Stimulated activated CD8-positive, alpha-beta memory T cell treated with anti-CD3 and anti-CD28 coated beads, Interleukin-12 subunit alpha, Interleukin-12 subunit beta, amount 100 ng/mL, for 1 hour (primary cell): Measurements from ENCODE around the gene SLC12A3.

Experiments used
- DNase-seq: peaks from one replicate; pipeline ENCODE4 v3.0.0-alpha.2; 2020; ENCODE audit warnings: low read depth

SLC12A3 gene, protein sequence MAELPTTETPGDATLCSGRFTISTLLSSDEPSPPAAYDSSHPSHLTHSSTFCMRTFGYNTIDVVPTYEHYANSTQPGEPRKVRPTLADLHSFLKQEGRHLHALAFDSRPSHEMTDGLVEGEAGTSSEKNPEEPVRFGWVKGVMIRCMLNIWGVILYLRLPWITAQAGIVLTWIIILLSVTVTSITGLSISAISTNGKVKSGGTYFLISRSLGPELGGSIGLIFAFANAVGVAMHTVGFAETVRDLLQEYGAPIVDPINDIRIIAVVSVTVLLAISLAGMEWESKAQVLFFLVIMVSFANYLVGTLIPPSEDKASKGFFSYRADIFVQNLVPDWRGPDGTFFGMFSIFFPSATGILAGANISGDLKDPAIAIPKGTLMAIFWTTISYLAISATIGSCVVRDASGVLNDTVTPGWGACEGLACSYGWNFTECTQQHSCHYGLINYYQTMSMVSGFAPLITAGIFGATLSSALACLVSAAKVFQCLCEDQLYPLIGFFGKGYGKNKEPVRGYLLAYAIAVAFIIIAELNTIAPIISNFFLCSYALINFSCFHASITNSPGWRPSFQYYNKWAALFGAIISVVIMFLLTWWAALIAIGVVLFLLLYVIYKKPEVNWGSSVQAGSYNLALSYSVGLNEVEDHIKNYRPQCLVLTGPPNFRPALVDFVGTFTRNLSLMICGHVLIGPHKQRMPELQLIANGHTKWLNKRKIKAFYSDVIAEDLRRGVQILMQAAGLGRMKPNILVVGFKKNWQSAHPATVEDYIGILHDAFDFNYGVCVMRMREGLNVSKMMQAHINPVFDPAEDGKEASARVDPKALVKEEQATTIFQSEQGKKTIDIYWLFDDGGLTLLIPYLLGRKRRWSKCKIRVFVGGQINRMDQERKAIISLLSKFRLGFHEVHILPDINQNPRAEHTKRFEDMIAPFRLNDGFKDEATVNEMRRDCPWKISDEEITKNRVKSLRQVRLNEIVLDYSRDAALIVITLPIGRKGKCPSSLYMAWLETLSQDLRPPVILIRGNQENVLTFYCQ

DNA sequence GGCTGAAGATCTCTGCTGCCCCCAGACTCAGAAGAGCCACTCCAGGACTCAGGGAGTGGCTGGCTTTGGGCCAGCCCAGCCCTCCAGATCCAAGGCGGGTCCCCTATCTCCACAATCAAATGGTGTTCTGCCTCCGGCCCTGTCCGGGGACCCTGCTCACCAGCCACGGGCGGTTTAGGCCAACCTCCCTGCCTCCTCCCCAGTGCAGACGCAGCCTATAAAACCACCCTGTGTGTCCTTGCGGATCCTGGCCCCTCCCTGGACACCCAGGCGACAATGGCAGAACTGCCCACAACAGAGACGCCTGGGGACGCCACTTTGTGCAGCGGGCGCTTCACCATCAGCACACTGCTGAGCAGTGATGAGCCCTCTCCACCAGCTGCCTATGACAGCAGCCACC, at the start of gene SLC12A3:
Gene SLC12A3 (plus strand): TSS at position 248 of the 400 bp plus-strand sequence. CDS start 29 bp downstream, at position 277.
- DNase-seq = no peak

DNA sequence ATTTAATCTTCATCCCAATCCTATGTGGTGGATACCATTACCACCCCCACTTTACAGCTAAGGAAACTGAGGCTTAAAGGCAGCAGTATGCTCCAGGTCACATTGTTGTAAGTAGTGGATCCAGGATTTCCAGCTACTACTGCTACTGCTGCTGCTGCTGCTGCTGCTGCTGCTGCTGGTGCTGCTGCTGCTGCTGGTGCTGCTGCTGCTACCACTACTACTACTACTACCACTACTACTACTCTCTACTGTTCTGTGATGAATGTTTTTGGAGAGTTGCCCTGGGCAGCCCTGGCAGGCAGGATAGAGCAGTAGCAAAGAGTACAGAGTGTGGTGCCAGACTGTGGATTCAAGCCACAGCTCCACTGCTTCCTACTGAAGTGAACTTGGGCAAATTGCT, 49.3 kb upstream of the SLC12A3 start:
- DNase-seq = no peak

DNA sequence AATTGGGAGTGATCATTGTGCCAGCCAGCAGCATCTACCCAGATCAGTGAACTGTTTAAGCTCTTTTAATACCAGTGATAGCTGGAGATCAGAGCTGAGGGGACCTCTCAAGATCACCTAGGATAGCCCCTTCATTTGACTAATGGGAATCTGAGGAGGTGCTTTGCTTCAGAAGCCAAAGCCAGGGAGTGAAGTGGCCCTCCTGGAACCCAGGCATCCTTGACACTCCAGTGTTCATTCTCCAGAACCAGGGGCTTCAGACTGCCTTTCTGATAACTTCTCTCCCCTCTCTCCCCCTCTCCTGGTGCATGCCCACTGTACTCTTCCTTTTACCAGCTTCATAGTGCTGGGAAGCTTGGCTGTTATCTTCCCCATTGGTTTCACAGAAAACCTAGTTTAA, 48.0 kb upstream of the SLC12A3 start:
- no peak for DNase-seq

DNA sequence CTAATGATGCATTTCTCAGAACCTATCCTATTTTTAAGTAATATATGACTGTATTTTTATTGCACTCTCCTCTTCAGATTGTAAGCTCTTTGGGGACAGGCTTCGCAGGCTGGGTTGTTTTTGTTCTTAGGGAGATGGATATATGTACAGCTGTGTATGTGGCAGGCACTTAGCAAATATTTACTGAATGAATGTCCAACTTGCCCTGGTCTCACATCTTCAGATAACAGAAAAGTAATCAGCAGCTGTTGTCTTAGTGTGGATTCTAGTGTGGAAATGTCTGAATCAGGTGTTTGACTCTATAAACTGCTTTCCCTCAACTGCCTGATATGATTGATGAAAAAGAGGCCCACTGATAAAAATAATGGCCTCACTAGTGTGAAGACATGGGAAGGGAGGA, 47.1 kb upstream of the SLC12A3 start:
- no peak for DNase-seq

DNA sequence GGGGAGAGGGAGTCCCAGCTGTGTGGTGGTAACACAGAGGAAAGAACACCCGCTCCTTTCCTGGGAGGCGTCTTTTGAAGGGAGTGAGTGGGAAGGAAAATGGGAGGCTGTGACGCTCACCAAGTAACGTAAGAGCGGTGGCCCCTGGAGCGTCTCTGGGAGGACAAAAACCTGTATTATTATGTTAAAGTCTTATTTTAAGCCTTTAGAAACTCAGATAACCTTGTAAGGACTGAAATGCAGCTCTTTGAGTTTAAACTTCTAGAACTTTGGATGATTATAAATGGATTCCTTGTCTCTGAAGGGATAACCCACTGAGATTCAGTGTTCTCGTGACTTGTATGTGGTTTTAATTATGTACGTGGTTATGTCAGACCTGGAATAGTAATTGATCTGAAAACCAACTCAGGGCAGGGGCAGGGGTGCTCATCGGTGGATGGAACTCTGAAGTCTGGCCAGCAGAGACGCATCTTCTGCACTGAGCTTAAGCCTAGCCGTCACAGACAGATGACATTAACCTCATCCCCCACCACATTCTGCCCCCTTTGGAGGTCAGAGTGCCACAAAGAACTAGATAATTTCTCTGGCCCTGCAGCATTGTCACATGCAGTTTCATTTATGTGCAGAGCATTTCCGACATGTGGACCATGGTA, 41.8 kb upstream of the SLC12A3 start:
- no peak for DNase-seq

DNA sequence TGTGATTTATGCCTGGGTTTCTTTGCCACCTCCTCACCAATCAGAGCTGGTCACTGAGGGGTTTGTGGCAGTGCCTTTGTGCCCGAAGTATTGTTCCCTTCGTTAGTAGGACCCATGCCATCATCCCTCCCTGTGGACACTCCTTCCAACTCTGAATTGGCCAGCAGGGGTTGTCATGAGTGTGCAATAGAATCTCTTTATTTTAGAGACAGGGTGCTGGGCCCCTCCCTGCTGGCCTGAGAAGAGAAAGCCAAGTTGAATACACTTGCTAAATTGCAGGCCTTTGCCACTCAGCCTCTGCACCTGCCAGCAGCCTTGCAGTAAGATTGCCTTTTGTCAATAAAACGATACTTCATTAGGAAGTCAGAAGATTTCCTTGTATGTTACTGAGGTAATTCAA, 40.7 kb upstream of the SLC12A3 start:
- no peak for DNase-seq

DNA sequence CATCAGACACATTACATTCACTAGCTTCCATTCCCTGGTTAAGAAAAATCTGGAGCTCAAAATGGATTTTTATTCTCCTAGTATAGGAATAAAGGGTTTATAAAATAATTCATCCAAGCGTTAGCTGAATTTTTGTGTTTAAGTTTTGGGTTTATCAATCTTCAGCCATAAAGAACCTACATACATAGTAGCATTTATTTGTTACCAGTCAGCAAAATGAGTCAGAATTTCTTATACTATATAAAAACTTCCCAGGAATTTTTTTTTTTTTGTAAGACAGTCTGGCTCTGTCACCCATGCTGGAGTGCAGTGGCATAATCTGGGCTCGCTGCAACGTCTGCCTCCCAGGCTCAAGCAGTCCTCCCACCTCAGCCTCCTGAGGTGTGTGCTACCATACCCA, 40.2 kb upstream of the SLC12A3 start:
- no peak for DNase-seq

DNA sequence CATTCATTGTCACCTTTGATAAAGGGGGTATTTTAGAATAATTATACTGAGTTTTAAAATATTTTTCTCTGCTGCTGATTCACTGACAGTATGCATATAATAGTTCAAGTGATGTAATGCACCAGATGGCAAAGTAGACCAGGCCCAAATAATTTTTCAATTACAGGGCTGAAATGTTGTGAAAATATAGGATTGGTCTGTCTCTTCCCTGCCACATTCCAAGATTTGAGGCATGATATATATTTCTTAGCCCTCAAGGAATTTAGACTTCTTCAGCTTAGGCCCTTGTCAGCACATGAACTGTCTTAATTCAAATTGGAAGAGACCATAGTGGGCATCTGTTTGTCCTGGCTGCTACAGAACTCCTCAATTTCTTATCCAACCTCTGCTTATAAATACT, 39.2 kb upstream of the SLC12A3 start:
- DNase-seq = no peak

DNA sequence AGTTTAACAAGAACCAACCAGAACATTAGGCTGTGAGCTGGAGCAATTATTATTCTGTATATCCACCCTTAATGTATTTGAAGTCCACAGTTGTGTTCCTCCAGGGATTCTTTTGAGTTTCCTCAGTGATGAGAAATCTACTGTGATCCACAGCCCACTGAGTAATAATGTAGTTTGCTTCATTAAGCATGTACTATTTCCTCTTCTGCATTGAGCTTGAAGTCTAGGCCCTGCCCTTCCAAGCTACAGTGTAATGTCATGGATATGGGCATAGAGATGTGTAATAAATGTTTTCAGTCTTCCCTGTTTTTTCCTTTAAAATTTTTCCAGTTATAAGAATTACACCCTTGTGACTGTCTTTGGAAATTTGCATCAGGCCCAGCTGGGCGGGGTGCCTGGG, 36.4 kb upstream of the SLC12A3 start:
- DNase-seq = no peak

DNA sequence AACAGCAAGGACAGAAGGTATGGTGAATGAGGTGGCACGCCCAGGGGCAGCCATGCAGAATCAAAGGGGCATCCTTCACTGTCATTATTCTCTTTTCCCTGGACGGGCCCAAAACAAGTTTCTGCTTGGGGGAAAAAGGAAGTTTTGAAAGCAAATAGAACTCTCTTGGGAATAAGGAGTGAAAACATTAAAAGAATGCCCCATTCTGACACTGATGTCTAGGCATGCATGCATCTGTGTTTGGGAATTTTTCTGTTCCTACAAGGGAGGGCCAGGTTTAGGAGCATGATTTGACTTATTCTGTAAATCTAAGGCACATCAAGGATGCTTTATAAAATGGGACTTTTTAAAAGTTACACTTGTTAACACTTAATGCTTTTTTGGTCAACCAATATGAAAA, 34.3 kb upstream of the SLC12A3 start:
- DNase-seq = no peak

DNA sequence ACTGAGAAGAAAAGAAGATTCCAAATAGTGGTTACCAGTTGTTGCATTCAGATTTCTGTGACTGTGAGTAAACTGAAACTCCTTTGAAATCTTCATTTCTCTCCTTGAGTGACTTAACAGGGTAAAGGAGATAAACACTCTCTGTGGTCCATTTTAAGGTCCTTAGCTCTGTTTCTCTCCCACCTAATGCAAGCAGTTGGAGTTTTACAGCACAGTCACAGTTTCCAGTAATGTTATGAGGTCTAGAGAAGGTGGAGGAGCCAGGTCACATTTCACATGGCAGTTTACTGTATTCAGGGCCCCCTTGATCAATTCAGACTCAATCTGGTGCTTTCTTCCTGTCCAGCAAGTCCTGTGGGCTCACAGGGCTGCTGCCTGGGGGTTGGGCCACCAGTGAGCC, 32.2 kb upstream of the SLC12A3 start:
- no peak for DNase-seq

DNA sequence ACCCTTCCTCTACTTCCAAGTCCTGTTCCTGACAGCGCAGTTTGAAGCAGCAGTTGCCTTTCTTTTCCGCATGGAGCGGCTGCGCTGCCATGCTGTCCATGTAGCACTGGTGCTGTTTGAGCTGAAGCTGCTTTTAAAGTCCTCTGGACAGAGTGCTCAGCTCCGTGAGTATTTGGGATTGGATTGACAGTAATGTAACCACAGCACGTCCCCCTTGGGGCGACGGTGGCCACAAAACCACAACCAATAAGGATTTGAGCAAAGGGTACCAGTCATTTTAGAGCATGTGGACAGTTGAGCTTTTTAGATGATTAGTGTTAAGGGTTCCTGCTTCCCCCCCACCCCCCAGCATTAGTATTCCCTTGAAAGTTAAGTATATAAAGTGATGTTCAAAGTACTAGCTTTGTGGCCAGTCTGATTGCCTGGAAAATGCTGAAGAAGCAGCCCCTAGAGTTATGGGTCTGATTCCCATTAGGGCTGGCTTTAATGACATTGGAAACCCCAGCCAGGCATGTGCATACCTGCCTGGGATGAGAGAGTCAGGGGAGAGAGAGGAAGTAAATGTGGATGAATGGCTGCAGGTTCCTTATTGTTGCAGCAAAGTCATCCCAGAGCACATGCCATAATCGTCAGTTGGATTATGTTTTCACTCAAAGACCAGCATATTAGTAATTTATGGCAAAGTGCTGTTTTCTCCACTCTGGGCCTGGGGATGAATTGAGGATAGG, 31.6 kb upstream of the SLC12A3 start:
- DNase-seq = no peak

DNA sequence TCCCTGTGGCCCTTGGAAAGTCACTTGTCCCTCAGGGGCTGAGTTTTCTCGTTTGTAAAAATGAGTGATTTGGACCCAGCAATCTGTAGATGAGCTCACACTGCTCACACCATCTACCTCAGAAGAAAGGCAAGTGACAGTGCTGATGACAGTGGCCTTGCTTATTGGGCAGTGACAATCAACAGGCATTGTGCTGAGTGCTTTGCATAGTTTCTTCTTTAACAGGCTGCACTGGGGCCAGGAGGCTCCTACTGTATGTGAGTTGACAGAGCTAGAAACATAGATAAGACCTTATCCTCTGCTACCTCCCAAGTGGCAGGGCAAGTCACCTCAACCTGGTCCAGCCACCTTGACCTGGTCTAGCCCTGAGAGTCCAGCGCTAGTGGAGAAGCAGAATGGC, 29.7 kb upstream of the SLC12A3 start:
- no peak for DNase-seq

DNA sequence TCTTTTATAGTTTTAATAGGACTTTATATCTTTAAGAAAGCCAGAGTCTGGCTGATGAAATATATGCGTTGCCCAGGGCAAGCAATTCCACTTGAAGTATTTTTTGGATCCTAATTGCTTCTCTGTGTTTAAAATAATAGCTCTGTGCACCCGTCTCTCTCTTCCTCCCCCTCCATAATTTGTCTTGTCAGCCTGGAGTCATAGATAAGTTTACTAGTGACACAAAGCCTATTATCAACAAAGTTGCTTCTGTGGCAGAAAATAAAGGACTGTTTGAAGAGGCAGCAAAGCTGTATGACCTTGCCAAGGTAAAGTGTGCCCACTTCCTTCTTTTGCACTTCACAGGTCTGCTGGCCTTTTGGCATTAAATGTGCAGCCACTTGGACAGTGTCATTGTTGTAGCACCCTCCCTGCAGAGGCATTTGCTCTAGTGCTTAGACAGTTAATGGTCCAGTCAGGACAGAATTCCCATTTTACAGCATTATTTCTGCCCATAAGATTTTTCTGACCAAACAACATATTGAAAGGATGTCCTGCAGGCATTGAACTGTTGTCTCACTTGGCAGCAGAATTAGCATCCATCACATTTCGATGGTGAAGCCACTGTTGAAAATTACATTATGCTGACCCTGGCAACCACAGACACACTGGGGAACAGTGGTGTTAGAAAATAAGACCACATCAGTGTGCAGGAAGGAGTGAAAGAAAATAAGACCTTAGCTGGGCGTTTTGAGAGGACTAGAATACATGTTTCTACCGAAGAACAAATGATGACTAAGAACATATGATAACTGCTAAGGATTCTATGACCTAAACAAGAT, 28.4 kb upstream of the SLC12A3 start:
- DNase-seq = no peak

DNA sequence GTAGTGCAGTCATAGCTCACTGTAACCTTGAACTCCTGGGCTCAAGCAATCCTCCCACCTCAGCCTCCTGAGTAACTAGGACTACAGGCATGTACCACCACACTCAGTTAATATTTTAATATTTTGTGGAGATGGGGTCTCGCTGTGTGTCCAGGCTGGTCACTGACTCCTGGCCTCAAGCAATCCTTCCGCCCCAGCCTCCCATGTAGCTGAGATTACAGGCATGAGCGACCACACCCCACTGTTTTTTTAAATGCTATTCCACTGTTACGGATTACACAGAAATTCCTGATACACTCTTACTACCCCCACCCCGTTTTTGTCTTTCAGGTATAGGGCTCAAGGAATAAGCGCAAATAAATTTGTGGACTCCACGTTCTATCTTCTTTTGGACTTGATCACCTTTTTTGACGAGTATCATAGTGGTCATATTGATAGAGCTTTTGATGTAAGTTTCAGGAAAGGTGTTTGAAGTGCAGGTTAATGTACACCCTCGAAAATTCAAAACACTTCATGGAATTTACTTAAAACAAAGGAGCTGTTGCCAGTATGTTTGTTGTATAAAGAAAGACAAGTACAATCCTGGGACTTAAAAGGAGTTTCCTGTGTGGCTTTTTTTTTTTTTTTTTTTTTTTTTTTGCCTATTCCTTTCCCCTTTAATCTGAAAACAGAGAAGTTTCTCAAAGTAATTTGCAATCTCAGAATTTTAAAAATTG, 26.2 kb upstream of the SLC12A3 start:
- no peak for DNase-seq

DNA sequence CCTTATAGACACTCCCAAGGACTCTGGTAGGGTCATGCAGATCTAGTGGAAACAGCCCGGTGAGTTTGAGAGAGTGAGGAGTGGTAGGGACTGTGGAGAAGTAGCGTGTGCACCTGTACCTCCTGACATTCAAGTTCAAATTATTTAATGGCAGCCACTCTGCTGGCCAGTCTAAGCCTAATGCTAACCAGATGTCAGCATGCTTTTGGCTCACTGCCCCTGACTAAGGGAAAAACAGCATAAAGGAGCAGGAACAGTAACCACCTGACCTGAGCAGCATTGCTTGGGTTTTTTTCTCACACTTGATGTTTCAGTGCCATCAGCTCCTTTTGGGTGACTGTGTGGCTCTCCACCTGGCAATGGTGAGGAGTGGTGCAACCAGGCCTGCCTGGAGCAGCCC, 23.8 kb upstream of the SLC12A3 start:
- no peak for DNase-seq

DNA sequence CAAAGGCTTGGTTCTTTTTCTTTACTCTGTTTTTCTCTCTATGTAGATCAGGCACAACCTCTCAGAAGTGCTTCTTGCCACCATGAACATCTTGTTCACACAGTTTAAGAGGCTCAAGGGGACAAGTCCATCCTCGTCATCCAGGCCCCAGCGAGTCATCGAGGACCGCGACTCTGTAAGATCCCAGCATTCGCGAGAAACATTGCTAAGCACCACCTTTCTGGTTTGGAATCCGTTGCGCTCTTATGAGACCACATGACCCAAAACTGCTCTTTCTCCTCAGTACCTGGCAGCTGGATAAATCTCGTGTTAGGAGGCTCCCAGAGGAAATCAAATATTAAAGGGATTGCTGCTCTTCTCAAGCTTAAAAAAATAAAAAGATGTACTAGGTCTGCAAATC, 23.3 kb upstream of the SLC12A3 start:
- DNase-seq = no peak

DNA sequence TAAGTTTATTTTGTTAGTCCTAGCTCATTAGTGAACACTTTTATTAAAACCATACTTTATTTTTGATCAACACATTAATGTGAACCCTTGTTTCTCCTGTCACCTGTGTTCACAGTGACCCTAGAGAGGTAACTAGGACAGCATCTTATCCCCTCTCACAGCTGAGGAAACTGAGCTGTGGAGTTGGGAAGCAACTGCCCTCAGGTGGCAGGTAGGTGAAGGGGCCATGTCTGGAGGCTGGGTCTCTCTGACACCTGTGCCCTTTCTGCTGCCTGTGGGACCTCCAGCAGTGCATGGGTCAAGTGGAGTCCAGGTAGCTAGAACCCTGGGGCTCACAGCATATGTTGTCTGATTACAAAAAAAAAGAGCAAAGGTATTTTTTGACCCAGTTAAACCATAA, 22.9 kb upstream of the SLC12A3 start:
- no peak for DNase-seq

DNA sequence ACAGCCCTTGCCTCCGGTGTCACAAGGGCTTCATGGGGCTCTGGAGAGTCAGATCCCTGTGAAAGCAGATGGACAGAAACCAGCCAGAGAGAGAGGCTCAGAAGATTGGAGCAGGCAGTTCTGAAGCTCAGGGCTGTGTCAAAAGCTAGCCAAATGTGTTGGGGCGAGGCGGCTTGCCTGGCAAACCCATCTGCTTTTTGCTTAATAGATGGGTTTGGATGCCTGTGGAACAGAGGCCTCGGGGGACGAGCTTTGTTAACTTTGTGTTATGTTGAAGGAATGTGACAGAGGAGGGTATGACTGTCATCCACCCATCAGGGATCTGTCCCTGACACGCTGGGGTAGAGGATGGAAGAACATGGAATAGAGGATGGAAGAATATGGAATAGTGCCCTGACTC, 21.0 kb upstream of the SLC12A3 start:
- DNase-seq = no peak

DNA sequence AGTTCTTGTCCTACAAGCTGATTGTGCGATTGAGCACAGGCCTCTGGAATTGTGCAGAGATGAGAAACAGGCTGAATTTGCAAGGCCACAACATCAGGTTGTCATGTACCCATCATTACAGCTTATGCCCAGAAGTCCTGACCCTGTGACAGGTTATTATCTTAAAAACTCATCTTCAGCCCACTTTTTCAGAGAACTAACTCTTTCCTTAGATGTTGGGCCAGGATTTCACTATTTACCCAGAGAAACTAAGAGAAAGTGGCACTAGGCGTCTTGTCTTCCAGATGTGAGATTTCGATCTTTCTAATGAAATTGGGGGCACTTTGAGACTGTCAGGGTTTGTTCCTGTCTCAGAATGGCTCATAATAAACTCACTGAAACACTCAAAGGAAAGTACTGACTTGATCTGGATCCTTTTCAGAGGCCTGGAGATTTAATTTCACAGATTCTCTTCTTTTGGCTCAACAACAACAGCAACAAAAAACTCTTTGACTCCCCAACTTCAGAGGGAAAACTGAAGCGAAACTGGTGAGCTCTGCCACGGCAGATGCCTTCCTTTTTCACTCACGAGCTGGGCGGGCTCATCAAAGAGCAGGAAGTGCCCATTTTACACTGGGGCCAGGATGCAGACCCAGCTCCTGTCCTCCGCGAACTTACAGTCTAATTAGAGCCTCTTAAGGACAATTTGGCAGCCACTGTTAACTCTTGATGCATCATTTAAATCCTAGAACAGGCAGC, 17.7 kb upstream of the SLC12A3 start:
- DNase-seq = no peak
